IPS-NIHi7 (cell line): ENCODE data around the gene CCDC185.

ENCODE experiments used
- DNase-seq: peaks from one replicate; pipeline ENCODE4 v3.0.0; 2012; ENCODE audit warnings: mixed read lengths; ENCODE audit errors: extremely low spot score

The CCDC185 gene

DNA sequence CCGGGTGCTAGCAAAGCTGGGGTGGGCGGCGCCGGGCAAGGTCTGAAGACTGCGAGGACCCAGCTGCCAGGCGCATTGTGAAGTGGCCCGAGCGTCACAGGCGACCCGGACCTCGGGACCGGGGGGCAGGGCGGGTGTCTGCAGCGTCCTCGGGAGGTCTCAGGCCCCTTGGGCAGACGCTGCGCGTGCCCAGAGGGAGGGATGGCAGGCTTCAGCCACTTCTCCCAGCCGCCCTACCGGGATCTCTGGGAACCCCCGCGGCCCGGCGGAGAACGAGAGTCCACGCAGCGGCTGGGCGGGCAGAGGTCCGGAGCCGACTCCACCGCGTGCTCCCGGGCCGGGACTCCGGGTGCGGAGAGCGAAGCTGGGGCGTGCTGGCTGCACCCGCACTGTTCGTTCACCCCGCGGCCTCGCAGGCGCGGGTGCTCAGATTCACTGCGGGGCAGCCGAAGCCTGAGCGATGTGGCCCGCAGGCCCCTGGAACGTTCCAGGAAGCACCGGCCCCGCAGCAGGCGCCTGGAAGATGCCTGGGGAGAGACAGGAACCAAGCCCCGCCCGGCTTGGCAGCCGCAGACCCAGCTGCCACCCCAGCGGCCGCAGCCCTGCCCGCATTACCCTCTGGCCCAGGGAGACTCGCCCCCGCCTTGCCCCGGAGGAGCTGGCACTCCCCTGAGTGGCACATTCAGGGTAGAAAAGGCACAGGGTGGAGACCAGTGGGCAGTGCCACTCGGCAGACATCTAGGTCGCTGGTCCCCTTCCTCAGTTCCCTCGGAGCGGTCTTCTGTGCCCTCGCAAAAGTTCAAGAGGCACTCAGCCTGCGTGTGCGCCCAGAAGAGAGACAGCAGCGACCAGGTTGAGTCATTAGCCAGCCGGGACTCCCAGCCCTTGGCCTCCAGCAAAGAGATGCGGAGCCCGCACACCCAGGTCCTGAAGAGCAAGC, at the start of gene CCDC185:
TSS of gene CCDC185 (plus strand) at position 141 of the 940 bp plus-strand sequence. CDS start at position 202, 61 bp downstream.
- DNase-seq, result peak; percentile 33

DNA sequence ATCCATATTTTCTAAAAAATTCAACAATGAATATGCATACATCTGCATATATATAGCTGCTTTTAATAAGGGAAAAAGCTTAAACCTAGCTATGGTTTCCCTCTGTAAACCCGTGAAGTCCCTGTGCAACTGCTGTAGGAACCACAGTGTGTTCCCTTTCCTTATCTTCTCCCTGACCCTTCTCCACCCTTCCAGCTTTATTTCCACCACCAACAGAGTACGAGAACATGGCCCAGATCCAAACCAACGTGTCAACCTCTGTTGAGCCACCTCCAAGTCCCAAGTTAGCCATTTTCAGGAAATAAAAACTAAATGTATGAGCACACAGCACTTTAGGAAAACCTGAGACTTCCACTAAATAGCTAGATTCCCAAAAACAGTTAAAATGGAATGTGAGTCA, 49.5 kb upstream of the CCDC185 start:
- no peak for DNase-seq

DNA sequence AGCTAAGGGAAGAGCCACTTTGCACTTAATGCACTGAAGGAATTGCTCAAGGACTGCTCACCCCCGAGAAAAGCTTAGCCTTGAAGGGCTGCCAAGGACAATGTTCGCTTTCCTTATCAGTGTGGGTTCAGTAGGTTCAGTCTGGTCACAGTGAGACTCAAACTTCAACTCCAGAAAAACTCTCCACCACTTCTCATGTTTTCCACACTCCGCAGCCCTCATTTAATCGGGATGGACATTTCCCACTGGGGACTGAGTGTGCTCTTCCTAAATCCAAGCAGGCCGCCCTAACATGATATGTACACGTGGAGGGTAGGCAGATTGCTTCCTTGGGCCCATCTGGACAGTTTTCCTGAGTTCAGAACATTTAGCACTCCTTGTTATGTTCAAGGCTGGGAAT, 48.7 kb upstream of the CCDC185 start:
- DNase-seq, result no peak

DNA sequence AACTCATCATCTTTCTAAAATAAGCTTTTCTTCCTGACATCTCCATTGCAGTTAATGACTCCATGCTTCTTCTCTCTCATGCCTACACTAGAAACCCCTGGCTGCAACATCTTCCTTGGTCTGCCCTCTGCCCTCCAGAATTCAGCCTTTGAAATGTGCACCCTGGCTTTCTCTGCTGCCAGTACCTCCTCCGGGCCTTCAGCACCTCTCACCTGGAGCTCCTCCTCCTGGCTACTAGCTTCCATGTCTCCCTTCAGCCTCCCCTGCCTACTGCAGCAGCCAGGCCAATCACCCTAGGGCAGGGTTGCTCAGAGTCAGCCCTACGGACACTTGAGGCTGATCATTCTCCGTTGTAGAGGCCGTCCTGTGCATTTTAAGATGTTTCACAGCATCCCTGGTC, 47.5 kb upstream of the CCDC185 start:
- DNase-seq, result peak; percentile 60

DNA sequence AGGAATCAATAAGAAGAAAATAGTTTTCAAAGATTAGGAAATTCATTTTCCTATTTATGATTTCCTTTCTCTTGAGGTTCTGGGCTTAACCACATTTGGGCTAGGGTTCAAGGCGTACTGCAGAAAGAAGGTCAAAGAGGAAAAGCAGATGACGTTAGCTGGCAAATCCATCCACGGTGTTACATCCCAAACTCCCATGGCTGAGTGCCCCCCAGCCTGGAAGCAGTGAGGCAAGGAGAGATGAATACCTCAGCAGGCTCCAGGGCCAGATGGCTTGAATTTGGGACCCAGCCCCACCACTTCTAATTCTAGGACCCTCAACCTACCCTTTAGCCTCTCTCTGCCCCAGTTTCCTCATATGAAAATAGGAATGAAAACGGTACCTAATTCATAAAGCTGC, 46.9 kb upstream of the CCDC185 start:
- no peak for DNase-seq

DNA sequence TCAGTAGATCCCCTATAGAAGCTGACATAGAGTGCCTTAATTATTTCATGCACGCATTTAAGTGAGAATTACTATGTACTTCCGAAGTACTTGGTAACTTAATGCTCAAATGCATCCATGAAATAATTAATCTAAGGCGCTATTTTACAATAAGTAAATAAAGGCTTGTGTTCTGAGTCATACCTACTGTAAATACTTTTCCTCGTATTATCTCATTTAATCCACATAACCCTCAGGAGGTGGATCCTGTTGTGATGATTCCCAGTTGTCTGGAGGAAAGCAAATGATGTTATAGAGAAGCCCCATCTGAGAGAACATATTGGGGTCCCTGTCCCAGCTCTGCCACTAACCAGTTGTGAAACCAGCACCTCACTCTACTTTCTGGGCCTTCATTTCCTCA, 45.6 kb upstream of the CCDC185 start:
- no peak for DNase-seq

DNA sequence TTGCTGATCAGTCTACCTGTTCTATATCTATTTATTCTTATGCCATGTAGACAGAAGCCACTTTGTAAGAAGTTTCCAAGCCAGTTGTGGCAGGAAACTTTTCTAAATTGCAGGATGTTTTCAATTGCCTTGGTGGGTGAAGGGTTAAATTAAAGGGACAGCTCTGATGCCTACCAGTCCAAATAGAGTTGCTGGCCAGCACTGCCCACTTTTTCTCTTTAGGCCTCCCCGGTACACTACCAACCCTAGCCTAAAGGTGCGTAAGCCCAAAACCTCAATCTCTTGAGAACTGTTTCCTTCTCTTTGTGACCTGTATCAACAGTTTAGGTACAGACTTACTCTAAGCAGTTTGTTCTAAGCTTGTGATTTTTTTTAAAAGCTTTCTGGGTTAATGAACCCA, 44.8 kb upstream of the CCDC185 start:
- DNase-seq, result no peak

DNA sequence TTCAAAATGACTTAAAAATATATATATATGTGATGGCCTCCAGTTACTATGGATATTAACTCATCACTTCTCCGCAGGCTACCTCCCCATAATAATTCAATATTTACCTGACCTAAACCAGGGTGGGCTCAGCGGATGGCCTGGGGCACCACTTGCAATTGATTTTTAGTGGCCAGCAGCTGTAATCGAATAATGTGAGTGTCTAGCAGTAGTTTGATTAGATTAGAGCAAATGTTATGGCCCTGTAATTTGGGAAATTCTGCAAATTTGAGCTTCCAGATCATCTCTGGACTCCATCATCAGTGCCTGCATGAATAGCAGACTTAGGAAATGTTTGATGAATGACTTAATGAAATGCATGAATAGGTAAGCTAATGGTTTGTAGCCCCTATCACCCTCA, 44.0 kb upstream of the CCDC185 start:
- DNase-seq, result no peak

DNA sequence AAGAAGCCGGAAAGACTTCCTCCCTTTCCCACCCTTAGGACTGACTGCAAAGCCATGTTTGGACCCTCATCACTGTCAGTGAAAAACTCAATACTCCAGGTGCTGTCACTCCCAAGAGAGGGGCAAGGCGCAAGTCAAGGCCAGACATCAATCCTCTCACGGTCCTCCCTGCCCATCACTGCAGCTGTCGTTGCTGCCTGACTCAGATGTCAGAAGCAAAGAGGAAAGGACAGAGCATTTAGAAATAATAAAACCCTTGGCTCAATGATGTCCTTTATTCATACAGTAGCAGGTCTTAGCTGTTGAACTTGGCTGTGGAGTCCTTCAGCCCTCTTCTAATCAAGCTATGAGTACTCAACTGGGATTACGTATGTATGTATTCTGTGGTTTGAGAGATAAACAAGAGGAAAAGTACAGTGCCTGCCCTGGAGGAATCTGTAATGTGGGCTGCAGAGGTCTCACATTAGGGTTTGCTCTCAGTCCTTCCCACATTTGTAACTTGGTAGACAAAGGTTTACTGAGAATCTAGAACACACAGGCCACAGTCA, 42.8 kb upstream of the CCDC185 start:
- no peak for DNase-seq

DNA sequence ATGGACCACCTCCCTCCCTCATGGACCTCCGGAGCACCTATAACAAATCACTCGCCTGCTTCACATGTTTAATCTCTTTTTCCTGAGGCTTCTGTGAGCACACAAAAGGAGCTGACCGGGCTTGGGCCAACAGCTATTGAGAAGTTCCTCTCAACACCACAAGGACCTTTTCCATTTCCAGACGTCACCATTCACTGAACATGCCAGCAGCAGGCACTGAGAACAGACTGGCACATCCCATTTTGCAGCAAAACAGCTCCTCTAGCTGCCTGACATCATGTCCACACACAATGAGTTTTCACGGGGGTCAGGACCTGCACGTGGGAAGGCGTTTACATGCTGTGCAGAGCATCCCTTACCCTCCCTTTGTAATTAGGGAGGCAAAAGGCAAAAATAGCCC, 40.3 kb upstream of the CCDC185 start:
- DNase-seq, result no peak

DNA sequence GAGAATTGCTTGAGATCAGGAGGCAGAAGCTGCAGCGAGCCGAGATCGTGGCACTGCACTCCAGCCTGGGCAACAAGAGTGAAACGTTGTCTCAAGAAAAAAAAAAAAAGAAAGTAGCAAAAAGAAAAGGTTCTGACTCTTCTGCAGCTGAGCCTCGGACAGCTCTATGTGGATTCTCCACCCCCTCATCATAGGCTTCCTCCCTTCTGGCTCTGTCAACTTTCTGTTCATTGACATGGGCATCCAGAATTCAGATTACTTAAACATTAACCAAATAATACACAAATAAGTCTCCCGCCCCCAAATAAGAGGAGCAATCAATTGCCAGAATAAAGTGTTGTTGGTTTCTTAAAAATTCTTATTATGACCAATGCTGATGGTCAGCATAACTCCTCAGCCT, 39.3 kb upstream of the CCDC185 start:
- no peak for DNase-seq

DNA sequence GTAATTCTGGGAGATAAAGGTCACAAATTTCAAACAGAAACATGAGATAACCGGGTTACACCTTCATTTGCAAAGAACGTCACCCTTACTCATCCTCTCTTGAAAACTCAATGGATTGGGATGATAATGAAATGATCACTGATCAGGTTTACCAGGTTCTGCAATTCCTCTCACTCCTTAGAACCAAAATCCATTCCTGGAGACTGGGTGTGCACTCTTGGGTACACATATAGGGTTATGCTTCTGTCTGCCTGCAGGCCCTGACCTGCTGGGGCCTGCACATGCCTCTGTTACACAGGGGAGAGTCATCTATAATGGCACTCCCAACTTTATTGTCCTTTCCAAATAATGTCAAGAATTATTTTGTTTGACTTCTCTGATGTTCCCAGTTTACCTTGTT, 37.5 kb upstream of the CCDC185 start:
- no peak for DNase-seq

DNA sequence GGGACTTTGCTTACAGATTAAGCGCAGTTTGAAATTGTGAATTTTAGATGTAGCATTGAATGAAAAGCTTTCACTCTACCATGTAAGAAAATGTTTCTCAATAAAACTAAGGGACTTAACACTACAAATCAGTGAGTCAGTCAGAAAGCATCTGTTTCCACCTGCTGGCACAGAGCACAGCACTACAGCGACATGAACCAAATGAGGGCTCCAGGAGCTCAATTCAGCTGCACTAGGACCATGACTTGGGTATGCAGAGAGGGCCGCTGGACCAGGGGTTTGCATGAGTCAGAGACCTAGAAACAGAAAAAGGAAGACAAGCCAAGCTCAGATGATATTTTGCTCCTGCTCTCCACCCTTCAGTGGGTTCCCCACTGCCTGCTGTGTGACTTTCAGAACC, 34.4 kb upstream of the CCDC185 start:
- DNase-seq, result peak; percentile 28

DNA sequence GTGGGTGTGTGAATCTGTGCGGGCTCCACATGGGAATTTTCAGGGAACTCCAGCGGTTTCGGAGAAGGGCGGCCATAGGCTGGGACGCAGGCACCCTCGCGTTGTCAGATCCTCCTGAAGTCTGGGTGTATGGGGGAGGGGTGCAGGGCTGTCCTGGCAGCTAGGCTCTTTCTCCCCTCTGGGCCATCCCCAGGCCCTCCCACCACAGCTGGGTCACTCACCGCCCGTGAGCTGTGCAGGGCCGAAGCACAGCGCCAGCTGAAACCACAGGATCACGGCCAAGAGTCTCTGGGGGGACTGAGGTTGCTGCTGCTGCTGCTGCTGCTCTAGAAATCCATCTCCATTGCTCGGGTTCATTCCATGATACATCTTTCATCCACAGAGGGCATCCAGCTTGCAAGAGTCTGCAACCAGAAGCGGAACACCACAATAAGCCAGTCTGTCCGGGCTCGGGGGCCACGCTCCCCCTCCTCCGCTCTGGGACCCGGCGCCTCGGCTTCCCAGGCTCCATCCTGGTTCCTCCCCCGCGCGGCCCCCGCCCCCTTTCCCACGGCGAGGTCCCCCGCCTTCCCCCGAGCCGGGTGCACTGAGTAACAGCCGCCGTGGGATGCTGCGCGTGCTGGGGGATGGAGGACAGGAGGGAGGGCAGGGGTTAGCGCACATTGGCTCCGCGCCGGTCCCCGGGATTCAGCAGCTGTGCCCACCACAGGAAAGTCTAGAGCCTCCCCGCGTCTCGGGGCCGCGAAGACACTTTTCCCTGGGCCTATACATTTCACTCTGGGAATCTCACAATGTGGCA, 30.0 kb upstream of the CCDC185 start:
- DNase-seq, result peak; percentile 41

DNA sequence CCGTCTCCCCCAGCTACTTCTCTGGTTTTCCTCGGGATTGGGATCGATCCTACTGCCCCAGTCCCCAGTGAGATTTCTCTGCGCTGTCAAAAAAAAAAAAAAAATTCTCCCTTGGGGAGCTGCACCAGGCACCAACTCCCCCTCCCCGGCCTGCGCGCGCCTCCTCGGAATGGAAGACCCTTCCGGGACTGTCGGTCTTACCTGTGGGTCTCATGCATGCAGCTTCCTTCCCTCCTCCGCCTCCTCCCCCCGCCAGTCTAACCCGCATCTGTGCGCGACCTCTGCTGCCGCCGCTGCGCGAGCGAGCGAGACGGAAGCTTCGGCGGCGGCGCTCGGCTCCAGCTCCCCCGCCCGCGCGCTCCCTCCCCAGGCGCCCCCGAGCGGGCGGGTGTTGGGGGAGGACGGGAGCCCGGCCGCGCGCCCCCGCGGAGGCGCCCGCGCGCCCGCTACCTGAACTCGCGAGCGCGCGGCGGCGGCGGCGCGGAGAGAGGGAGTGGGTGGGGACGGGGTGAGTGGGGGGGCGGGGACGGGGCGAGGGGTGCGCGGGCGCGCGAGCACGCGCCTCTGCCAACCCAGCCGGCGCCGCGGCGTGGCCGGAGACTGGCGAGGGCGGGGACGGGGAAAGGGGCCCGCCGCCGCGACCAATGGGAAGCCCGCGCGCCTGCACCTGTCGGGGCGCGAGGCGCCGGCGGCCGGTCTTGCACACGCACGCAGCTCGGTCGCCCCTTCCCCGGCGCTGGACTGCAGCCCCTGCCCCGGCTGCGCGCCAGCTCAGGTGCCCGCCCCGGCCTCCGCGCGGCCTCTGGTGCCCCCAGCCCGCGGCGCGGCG, 29.1 kb upstream of the CCDC185 start, which contains the start of gene SUSD4:
TSS of gene SUSD4 (minus strand) at position 321 of the 829 bp plus-strand sequence. CDS start 751 bp downstream, outside the sequence.
- peak; percentile 71 for DNase-seq

DNA sequence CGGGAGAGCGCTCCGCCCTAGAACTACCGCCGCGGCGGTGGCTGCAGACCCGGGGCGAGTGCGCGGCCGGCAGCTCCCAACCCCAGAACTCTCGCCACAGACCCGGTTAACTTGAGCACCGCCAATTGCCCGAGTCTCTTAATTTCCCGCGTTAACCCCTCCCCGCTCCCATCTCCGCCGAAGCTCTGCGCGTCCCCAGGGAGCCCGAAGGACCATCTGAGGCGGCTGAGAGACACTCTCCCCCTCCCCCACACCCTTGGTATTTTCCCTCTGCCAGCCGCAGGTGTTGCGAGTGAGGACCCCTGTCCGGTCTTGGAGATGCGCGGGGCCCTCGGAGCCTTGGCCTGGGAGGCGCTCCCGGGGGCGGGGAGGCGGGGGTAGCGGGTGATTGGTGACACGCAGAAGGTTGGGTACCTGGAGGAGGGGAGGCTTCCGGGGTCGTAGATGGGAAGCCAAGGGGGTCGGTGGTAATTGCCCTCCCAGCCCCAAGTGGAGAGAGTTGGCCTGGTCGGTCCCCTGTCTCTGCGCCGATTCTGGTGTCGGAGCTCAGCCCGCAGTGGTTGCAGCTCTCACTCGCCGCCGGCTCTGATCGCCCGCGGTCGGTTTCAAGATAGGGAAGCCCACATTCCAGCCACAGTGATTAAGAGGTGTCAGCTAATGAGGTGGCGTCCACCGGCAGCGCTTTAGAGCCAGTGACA, 28.4 kb upstream of the CCDC185 start:
- DNase-seq, result peak; percentile 56

DNA sequence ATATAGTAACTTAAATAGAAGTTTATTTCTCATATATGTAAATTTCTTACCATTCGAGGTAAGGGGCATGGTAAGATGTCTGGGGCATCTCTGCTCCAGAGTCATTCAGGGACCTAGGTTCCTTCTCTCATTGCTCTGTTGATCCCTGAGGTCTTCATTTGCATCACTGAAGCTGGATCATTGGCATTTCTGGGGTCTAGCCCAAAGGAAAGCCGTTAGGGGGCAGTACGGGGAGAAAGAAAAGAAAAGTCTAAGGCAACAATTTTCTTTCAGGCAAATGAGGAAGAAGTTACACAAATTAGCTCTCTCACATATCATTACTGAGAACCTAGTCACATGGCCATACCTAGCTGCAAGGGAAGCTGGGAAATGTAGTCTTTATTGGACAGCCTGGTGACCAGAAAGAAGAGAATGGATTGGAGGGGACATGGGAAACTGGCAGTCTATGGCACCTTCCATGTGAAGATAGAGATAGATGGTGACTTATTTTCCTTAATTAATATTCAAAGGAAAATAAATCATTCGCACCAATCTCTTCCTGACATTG, 19.1 kb upstream of the CCDC185 start:
- no peak for DNase-seq

DNA sequence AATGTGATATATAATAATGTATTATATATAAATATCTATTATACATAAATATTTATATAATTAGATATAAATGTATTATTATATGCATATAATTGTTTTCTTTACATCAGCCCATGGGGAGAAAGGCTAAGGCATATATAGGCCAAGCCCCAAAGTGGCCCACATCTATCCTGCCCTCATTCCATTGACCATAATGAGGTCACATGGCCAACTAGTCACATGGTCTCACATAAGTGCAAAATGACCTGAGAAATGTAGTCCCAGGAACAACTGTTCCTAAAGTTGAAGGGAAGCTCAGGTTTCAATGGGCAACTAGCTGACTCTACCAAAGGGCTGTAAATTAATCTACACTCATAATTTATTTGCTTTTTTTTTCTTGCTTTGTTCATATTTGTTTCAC, 14.5 kb upstream of the CCDC185 start:
- no peak for DNase-seq

DNA sequence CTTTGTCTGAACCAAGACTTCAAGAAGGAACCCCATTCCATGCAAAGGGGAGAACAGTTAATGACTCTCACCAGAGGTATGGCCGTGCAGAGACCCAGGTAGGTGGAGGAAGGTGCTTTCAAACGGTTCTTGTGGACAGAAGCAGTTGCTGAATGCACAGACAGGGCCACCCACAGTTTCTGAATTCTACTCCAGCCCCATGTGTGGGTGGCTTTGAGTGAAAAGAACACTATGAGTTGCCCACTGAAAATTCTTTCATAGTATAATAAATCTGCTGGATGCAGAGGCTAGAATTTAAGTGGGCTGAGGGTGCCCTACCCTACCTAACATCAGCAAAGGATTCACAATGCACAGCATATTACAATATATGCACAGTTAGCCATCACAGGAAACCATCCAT, 7.2 kb upstream of the CCDC185 start:
- DNase-seq, result no peak

DNA sequence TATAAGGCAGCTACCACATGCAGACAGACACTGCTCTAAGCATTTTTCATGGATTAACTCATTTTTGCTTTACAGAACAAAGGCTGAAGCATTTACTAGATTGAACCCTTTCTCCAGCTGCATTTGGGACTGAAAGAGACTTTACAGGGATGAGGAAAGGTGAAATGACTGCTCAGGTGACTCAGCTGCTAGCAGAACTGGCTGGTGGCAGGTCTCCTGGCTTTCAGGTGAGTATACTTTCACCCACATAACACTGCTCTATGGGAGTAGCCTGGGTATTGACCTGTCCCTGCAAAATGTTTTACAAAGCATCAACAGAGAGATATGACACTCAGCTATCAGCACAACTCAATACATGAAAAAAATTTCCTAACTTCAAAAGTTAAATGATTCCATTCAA, 2.6 kb upstream of the CCDC185 start:
- DNase-seq, result no peak

DNA sequence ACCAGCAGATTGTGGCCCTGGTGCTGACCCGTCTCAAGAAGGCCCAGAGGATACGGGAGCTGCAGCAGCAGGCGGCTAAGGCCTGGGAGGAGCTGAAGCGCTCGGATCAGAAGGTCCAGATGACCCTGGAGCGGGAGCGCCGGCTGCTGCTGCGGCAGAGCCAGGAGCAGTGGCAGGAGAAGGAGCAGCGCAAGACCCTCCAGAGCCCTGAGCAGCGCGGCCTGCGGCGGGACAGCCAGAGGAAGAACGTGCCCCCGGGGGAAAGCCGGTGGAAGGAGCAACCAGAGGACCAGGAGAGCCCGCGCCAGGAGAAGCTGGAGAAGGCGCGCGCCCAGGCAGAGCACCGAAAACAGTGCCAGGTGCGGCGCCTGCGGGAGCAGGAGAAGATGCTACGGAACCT, 1.0 kb downstream of the CCDC185 start:
- no peak for DNase-seq
